RKO (cell line): Measurements from ENCODE around the gene LTBP3.

ENCODE experiments used
- DNase-seq: peaks from one replicate; pipeline ENCODE4 v3.0.0-alpha.2; 2016; ENCODE audit warnings: low spot score

The LTBP3 gene

GRCh38 chr11:65496304-65497140 is 61.6 kb downstream of the LTBP3 start:
- DNase-seq, result peak; percentile 26

GRCh38 chr11:65493367-65494176 is 64.6 kb downstream of the LTBP3 start:
- DNase-seq, result peak; percentile 92

- no peak for DNase-seq
These were observed 65.4 kb downstream of the LTBP3 start for GRCh38 chr11:65492637-65493366.

- no peak for DNase-seq
These were observed 65.8 kb downstream of the LTBP3 start for GRCh38 chr11:65492387-65492636.

GRCh38 chr11:65491614-65492386 is 66.4 kb downstream of the LTBP3 start:
- DNase-seq, result no peak

GRCh38 chr11:65491163-65491465 is 67.0 kb downstream of the LTBP3 start:
- no peak for DNase-seq

DNA sequence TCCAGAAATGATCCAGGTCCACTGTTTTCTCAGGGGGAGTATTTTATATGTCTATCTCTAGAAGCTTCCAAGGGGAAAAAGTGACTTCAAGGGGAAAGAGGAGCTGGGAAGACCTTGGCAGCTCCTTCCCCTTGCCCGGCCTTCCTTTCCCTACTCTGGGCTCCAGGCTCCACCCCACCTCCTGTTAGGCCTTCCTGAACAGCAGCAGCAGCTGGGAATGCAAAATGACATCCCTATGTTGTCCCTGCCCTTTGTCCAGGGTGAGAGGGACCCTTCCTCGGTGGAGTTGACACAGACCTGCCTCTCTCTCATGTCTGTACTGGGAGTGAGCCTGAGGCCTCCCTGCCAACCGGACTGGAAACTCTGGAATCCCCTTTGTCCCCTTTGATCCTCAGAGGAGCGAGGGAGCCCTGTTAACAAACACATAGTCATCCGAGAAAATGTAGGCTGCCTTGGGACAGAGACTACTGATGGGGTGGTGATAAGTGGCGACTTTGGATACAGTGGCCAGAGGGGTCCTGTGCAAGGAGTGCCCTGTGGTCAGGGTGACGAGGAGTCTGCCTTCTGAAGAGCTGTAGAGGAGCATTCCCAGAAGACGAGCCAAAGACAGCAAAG is 68.3 kb downstream of the LTBP3 start:
- DNase-seq, result no peak

DNA sequence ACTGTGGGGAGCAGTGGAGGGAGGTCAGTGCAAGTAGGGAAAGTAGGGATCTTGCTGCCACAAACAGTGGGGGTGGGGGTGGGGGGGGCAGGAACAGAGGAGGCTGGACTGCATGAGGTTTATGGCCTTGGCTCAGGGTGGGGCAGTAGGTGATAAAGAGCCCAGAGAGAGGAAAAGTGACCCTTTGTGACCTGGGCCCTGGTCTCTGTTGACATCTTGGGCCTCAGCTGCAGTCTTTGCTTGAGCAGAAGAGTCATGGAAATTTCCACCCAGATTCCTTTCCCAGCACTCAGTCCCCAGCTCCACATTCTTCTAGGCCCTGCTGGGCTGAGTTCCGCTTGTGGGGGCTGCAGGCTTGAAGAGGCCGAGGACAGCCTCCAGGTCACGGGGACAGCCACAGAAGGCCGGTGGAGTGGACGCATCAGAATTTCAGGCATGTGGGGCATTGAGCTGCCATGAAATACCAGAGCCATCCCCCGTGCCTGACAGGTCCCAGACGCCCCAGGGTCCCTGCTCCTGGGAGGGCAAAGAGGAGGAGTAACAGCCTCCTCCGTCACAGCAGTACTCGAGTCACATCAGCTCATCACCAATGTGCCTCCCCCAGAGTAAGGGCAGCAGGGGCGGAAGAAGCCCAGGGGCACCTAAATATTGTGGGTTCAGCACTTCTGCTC is 69.0 kb downstream of the LTBP3 start:
- no peak for DNase-seq
